ENCODE data around the gene COX6A1.

Gene COX6A1

GRCh38 chr12:120412421-120412820 is 25.5 kb upstream of the COX6A1 start:
- no peak for DNase-seq (ENCODE audit: low read depth)
- no peak overlapping the region for H3K4me3 ChIP-seq (ENCODE audit: low read length)
- no peak for TF ChIP-seq CTCF (IDR thresholded peaks at IDR 0.05; ENCODE audit: insufficient read depth, low read depth, low read length, missing control alignments)

- no peak for TF ChIP-seq CTCF (IDR thresholded peaks at IDR 0.05; ENCODE audit: insufficient read depth, low read depth, low read length, missing control alignments)
- DNase-seq (ENCODE audit: low read depth) = no peak
- H3K4me3 ChIP-seq (ENCODE audit: low read length) = no peak overlapping the region
These were observed 23.8 kb upstream of the COX6A1 start for GRCh38 chr12:120413901-120414695.

- no peak for DNase-seq (ENCODE audit: low read depth)
- TF ChIP-seq CTCF (IDR thresholded peaks at IDR 0.05; ENCODE audit: insufficient read depth, low read depth, low read length, missing control alignments) = no peak
These were observed 21.3 kb upstream of the COX6A1 start for GRCh38 chr12:120416490-120417216.

GRCh38 chr12:120417917-120418580 is 19.9 kb upstream of the COX6A1 start:
- no peak overlapping the region for H3K4me3 ChIP-seq (ENCODE audit: low read length)
- no peak for DNase-seq (ENCODE audit: low read depth)
- TF ChIP-seq CTCF (IDR thresholded peaks at IDR 0.05; ENCODE audit: insufficient read depth, low read depth, low read length, missing control alignments) = no peak

More at GRCh38 chr12:120416490-120417216, 21.3 kb upstream of the COX6A1 start:
- no peak overlapping the region for H3K4me3 ChIP-seq (ENCODE audit: low read length)

GRCh38 chr12:120421701-120422100 is 16.2 kb upstream of the COX6A1 start:
- TF ChIP-seq CTCF (IDR thresholded peaks at IDR 0.05; ENCODE audit: insufficient read depth, low read depth, low read length, missing control alignments) = no peak
- no peak for DNase-seq (ENCODE audit: low read depth)
- H3K4me3 ChIP-seq (ENCODE audit: low read length) = no peak overlapping the region

GRCh38 chr12:120422892-120423456 is 14.9 kb upstream of the COX6A1 start:
- no peak overlapping the region for H3K4me3 ChIP-seq (ENCODE audit: low read length)
- no peak for TF ChIP-seq CTCF (IDR thresholded peaks at IDR 0.05; ENCODE audit: insufficient read depth, low read depth, low read length, missing control alignments)

More at GRCh38 chr12:120422892-120423456, 14.9 kb upstream of the COX6A1 start:
- DNase-seq (ENCODE audit: low read depth) = no peak

Measured in epithelial cell of esophagus (primary cell).